H1 (cell line): ENCODE data around the gene MRPL28. TPM values are rescaled to one million over a fixed set of nuclear protein-coding genes. Genes with fewer than 3 reads are reported as not detected.

Source experiments
- CTCF ChIA-PET: fragments of 300-600 bp; sonication (Branson Sonifier 250); formaldehyde crosslinking; loops from one replicate; lab custom pipeline; 2021; ENCODE audit not compliant: partially characterized antibody; lab: Charles Lee
- POLR2A ChIA-PET: fragments of 300-600 bp; sonication (Branson Sonifier 250); formaldehyde crosslinking; loops from one replicate; lab custom pipeline; 2021; ENCODE audit warnings: inconsistent platforms; ENCODE audit not compliant: partially characterized antibody; lab: Charles Lee
- DNase-seq, 2 experiments: peaks; one replicate each; pipeline versions ENCODE4 v3.0.0 to v3.0.0-alpha.2; 2010 to 2022; ENCODE audit warnings: low spot score in 2 of 2, low read depth in 1 of 2, mixed read lengths in 1 of 2
- FAIRE-seq: peaks from 2 replicates; lab custom pipeline; 2011; peaks lifted over from hg19 to GRCh38; lab: Jason Lieb, UNC
- H2AFZ ChIP-seq: 2 replicates; pipeline ENCODE4 v1.8.1; 2012; ENCODE audit warnings: low read length, inconsistent platforms
- H2AK5ac ChIP-seq: 2 replicates; pipeline ENCODE4 v1.6.1; 2013; ENCODE audit warnings: low read depth, low read length
- H2BK120ac ChIP-seq: replicated peaks from 2 replicates; pipeline ENCODE3; 2013; ENCODE audit warnings: low read depth, low read length, inconsistent platforms
- H2BK12ac ChIP-seq: 2 replicates; pipeline ENCODE4 v1.6.1; 2013; ENCODE audit warnings: low read depth, low read length
- H2BK15ac ChIP-seq: 2 replicates; pipeline ENCODE4 v1.6.1; 2013; ENCODE audit warnings: low read length
- H2BK20ac ChIP-seq: 2 replicates; pipeline ENCODE4 v1.6.1; 2013; ENCODE audit warnings: low read length
- H2BK5ac ChIP-seq: 2 replicates; pipeline ENCODE4 v1.6.1; 2013; ENCODE audit warnings: low read depth, low read length
- H3K14ac ChIP-seq: 2 replicates; pipeline ENCODE4 v1.6.1; 2013; ENCODE audit warnings: inconsistent platforms; ENCODE audit not compliant: insufficient read length
- H3K18ac ChIP-seq: 2 replicates; pipeline ENCODE4 v1.6.1; 2013; ENCODE audit warnings: low read length; ENCODE audit errors: extremely low read depth
- H3K23ac ChIP-seq: 2 replicates; pipeline ENCODE4 v1.6.1; 2013; ENCODE audit warnings: inconsistent platforms; ENCODE audit not compliant: insufficient read length
- H3K23me2 ChIP-seq: 2 replicates; pipeline ENCODE4 v1.6.1; 2013; ENCODE audit warnings: low read depth, low read length
- H3K27ac ChIP-seq: 2 replicates; pipeline ENCODE4 v1.6.1; 2011; ENCODE audit warnings: low read depth, low read length, inconsistent platforms
- H3K27me3 ChIP-seq, 4 experiments: replicated peaks in 1 of 4; 1 replicate in 1 of 4; 2 replicates in 3 of 4; pipeline versions ENCODE4 v1.6.1 to v1.8.1; 2011 to 2013; ENCODE audit warnings: low read length in 3 of 4, mild to moderate bottlenecking in 3 of 4, inconsistent platforms in 2 of 4, mixed read lengths in 2 of 4, moderate library complexity in 1 of 4; ENCODE audit not compliant: control insufficient read depth in 3 of 4, insufficient read depth in 3 of 4; ENCODE audit errors: extremely low read depth in 1 of 4
- H3K36me3 ChIP-seq, 4 experiments: 2 replicates each; pipeline versions ENCODE4 v1.6.1 to v1.8.1; 2011 to 2013; ENCODE audit warnings: mild to moderate bottlenecking in 4 of 4, low read length in 3 of 4, moderate library complexity in 2 of 4, control low read depth in 1 of 4, inconsistent platforms in 1 of 4; ENCODE audit not compliant: insufficient read depth in 4 of 4, control insufficient read depth in 2 of 4
- H3K4ac ChIP-seq: replicated peaks from 2 replicates; pipeline ENCODE3; 2013; ENCODE audit warnings: low read length, low read depth, mixed read lengths, inconsistent platforms; ENCODE audit not compliant: insufficient read length
- H3K4me1 ChIP-seq, 4 experiments: replicated peaks in 1 of 4; 1 replicate in 1 of 4; 2 replicates in 3 of 4; pipeline versions ENCODE4 v1.6.1 to v1.8.1; 2011 to 2013; ENCODE audit warnings: low read length in 3 of 4, inconsistent platforms in 2 of 4, mixed read lengths in 1 of 4; ENCODE audit not compliant: insufficient read depth in 4 of 4, control insufficient read depth in 3 of 4
- H3K4me2 ChIP-seq, 2 experiments: 2 replicates each; pipeline versions ENCODE4 v1.6.1 to v1.8.1; 2011 to 2013; ENCODE audit warnings: low read depth in 2 of 2, low read length in 2 of 2, control low read depth in 1 of 2, inconsistent platforms in 1 of 2, mild to moderate bottlenecking in 1 of 2; ENCODE audit not compliant: insufficient read depth in 1 of 2
- H3K4me3 ChIP-seq, 4 experiments: fragments of 200-600, 300-600 bp in 1 of 4; sonication (generic), shearing (Covaris generic), sonication (Bioruptor Twin) in 1 of 4; 2 replicates each; pipeline versions ENCODE4 v1.5.1 to v1.8.1; 2011 to 2016; ENCODE audit warnings: low read length in 4 of 4, low read depth in 3 of 4, control low read depth in 2 of 4, inconsistent platforms in 2 of 4, mild to moderate bottlenecking in 2 of 4, mixed read lengths in 1 of 4, moderate library complexity in 1 of 4; ENCODE audit not compliant: insufficient read depth in 2 of 4; ENCODE audit errors: extremely low read depth in 1 of 4
- H3K56ac ChIP-seq: replicated peaks from 2 replicates; pipeline ENCODE3; 2013; ENCODE audit warnings: low read depth, mild to moderate bottlenecking, mixed read lengths, low read length, inconsistent platforms; ENCODE audit not compliant: insufficient read length
- H3K79me1 ChIP-seq: 2 replicates; pipeline ENCODE4 v1.6.1; 2013; ENCODE audit warnings: low read depth, low read length, control low read depth
- H3K79me2 ChIP-seq, 2 experiments: 2 replicates each; pipeline versions ENCODE4 v1.6.1 to v1.8.1; 2012 to 2013; ENCODE audit warnings: low read length in 2 of 2, mild to moderate bottlenecking in 2 of 2, inconsistent platforms in 1 of 2; ENCODE audit not compliant: insufficient read depth in 2 of 2, control insufficient read depth in 1 of 2
- H3K9ac ChIP-seq, 4 experiments: replicated peaks in 1 of 4; 1 replicate in 1 of 4; 2 replicates in 3 of 4; pipeline versions ENCODE4 v1.6.1 to v1.8.1; 2011 to 2013; ENCODE audit warnings: low read depth in 3 of 4, low read length in 3 of 4, control low read depth in 2 of 4, mild to moderate bottlenecking in 2 of 4, moderate library complexity in 2 of 4, inconsistent platforms in 1 of 4; ENCODE audit errors: extremely low read depth in 1 of 4
- H3K9me3 ChIP-seq, 2 experiments: 2 replicates each; pipeline versions ENCODE4 v1.6.1 to v1.8.1; 2012 to 2013; ENCODE audit warnings: mild to moderate bottlenecking in 2 of 2, moderate library complexity in 2 of 2, control low read depth in 1 of 2, inconsistent platforms in 1 of 2, low read depth in 1 of 2, low read length in 1 of 2, mixed read lengths in 1 of 2; ENCODE audit not compliant: insufficient read depth in 2 of 2
- H4K20me1 ChIP-seq, 2 experiments: replicated peaks in 1 of 2; 2 replicates each; pipeline versions ENCODE3 to v1.8.1; 2011 to 2013; ENCODE audit warnings: inconsistent platforms in 2 of 2, low read length in 2 of 2, mild to moderate bottlenecking in 1 of 2; ENCODE audit not compliant: insufficient read depth in 2 of 2, control insufficient read depth in 1 of 2
- H4K5ac ChIP-seq: 2 replicates; pipeline ENCODE4 v1.6.1; 2013; ENCODE audit warnings: low read length, low read depth, mixed read lengths, inconsistent platforms; ENCODE audit not compliant: insufficient read length
- H4K8ac ChIP-seq: 2 replicates; pipeline ENCODE4 v1.8.0; 2013; ENCODE audit warnings: mild to moderate bottlenecking, moderate library complexity, low read length, inconsistent platforms; ENCODE audit not compliant: insufficient read depth; ENCODE audit errors: extremely low read depth
- H4K91ac ChIP-seq: replicated peaks from 2 replicates; pipeline ENCODE3; 2013; ENCODE audit warnings: low read length, mixed read lengths, inconsistent platforms; ENCODE audit not compliant: insufficient read length
- BCL11A ChIP-seq, 2 experiments: IDR thresholded peaks; one replicate each; pipeline ENCODE4 v1.6.1; 2011; ENCODE audit warnings: low read depth in 2 of 2, low read length in 2 of 2, mild to moderate bottlenecking in 2 of 2
- CBX5 ChIP-seq: fragments of 300-800, 300-1000 bp; sonication (generic); IDR thresholded peaks from 2 replicates; pipeline ENCODE4 v1.7.1; 2016; ENCODE audit warnings: antibody characterized with exemption, low read length, low read depth
- RBBP5 ChIP-seq: IDR thresholded peaks from 2 replicates; pipeline ENCODE4 v1.7.1; 2012; ENCODE audit warnings: low read depth, mild to moderate bottlenecking, inconsistent platforms, low read length, moderate library complexity, borderline replicate concordance
- WGBS, 2 experiments: shearing (Covaris generic) in 1 of 2; methylation state at CpG; one replicate each; pipeline versions ENCODE4 v1.1.6 to v1.1.7; 2013 to 2015; ENCODE audit warnings: low lambda C conversion rate in 2 of 2, mixed read lengths in 2 of 2, inconsistent platforms in 1 of 2, low coverage in 1 of 2, missing lambda C conversion rate in 1 of 2; ENCODE audit not compliant: insufficient replicate concordance in 2 of 2, insufficient coverage in 1 of 2, insufficient read length in 1 of 2; ENCODE audit errors: extremely low coverage in 1 of 2, missing lambda C conversion rate in 1 of 2; 5-methylcytosine and 5-hydroxymethylcytosine counted together
- polyA plus RNA-seq, 7 experiments: library from polyadenylated mRNA; depleted of rRNA in 3 of 7; stranded (reverse) in 5 of 7; unstranded in 2 of 7; fragments of >200 nt in 5 of 7; fragments of 200-250 nt in 2 of 7; gene quantifications; 1 replicate in 5 of 7; 2 replicates in 1 of 7; 4 replicates in 1 of 7; pipeline versions ENCODE4 v1.2.1 to v1.2.3, GENCODE V29; 2011 to 2013; ENCODE audit warnings: missing spikeins in 2 of 7, mixed read lengths in 2 of 7
- total RNA-seq: library from RNA; stranded (reverse); fragmentation: NEBNext Ultra II Directional; extraction: Animal tissue kit (Norgen Biotek cat#: 25700); gene quantifications from 2 replicates; pipeline ENCODE4 v1.2.1, GENCODE V29; 2021

Gene MRPL28
- total and polyA plus RNA-seq, 2 of the 8 experiments (the other 6 are each of a cell fraction or from before 2014, with no cell fraction given): 88.9 to 188 TPM

DNA sequence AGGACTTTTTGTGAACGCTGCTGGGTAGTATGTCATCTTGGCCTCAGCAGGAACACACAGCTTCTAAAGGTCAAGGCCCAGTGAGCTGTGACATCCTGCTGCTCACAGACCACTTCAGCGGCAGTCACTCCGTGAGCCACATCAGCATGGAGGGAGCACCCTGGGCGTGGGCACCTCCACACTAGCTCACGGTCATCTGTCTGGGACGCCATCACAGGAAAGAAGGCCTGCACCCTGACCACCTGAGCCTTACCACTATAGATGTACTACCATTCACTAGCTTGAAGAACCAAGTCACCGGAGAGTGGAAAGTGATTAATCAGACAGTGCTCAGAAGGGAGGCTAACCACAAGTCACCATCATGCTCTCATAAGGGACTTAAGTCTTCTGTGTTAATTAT is 21.1 kb downstream of the MRPL28 start:
- no peak overlapping the region for H3K23ac ChIP-seq
- H3K14ac ChIP-seq: no peak overlapping the region
- H2AK5ac ChIP-seq: no peak overlapping the region
- H3K9ac ChIP-seq: no peak overlapping the region
- H3K4me2 ChIP-seq: no peak overlapping the region
- 87% methylated on average over 7 of the region's 7 CpGs; no CpG with 5 or more reads in 1 of the 2 experiments for WGBS, 2 experiments
- FAIRE-seq (no peak), DNase-seq (no peak)
- H2BK20ac ChIP-seq: no peak overlapping the region
- no peak overlapping the region for H3K56ac ChIP-seq
- H3K36me3 ChIP-seq: peaks cover 7 to 20% (median 10%) of the 10 kb centered on the region in 4 experiments; a peak in 6 of 8 replicates
- ChIA-PET POLR2A (interaction anchor here (0.7 to 1.2 kb wide), 3 partner anchors 32 to 296 kb away, joined by 3 to 4 read pairs (median 3); no protein-coding TSS in a partner anchor), CTCF (interaction anchor here (0.7 to 2.4 kb wide), 11 partner anchors 12 to 273 kb away, joined by 3 to 12 read pairs (median 4); partner anchors contain the start of gene MRPL28)
- no peak overlapping the region for H2BK15ac ChIP-seq
- TF ChIP-seq BCL11A (IDR thresholded peaks at IDR 0.05; ENCODE audit: low read depth in 2 of 2, low read length in 2 of 2): no peak
- no peak for TF ChIP-seq CBX5
- no peak for TF ChIP-seq RBBP5
- H4K20me1 ChIP-seq: peaks cover 14 to 38% of the 10 kb centered on the region in 2 experiments
- no peak overlapping the region for H4K5ac ChIP-seq
- no peak overlapping the region for H2BK12ac ChIP-seq
- H3K23me2 ChIP-seq: peaks cover 7% of the 10 kb centered on the region; the same call in 1 of the 2 replicates
- H3K4me1 ChIP-seq: peaks cover 0 to 4% (median 2%) of the 10 kb centered on the region in 4 experiments; a peak in 4 of 7 replicates
- H4K91ac ChIP-seq: no peak overlapping the region
- no peak overlapping the region for H2AFZ ChIP-seq
- no peak overlapping the region for H2BK120ac ChIP-seq
- H3K4ac ChIP-seq: no peak overlapping the region
- H2BK5ac ChIP-seq: no peak overlapping the region
- no peak overlapping the region for H3K18ac ChIP-seq
- H4K8ac ChIP-seq: no peak overlapping the region
- peaks cover 33% of the 10 kb centered on the region for H3K79me1 ChIP-seq
- no peaks in the 10 kb centered on the region for H3K9me3 ChIP-seq
- no peak overlapping the region for H3K27ac ChIP-seq
- no peak overlapping the region for H3K4me3 ChIP-seq
- H3K27me3 ChIP-seq: no peaks in the 10 kb centered on the region
- H3K79me2 ChIP-seq: peaks cover 16 to 72% of the 10 kb centered on the region in 2 experiments; a peak in 3 of 4 replicates
